Peyer's patch (tissue), 4 donors: ENCODE results near the gene PSMG1.

Experiments
- CTCF ChIP-seq, 6 experiments: fragments of 450-650 bp in 4 of 6; fragments of 200-600 bp in 2 of 6; sonication (generic) in 1 of 6; IDR thresholded peaks; one replicate each; pipeline ENCODE4 v1.5.1; 2017 to 2019; ENCODE audit warnings: antibody characterized with exemption in 6 of 6, mild to moderate bottlenecking in 3 of 6, moderate library complexity in 1 of 6
- POLR2A ChIP-seq, 2 donors: fragments of 450-650 bp; IDR thresholded peaks; one replicate each; pipeline ENCODE4 v1.5.1; 2017; ENCODE audit warnings: antibody characterized with exemption in 2 of 2, mild to moderate bottlenecking in 2 of 2, moderate library complexity in 2 of 2

- TF ChIP-seq CTCF (IDR thresholded peaks at IDR 0.05) (no peak), POLR2A (IDR thresholded peaks at IDR 0.05) (no peak)
Measured at GRCh38 chr21:39198800-39199199, 15.5 kb upstream of the PSMG1 start.
